Omental fat pad (tissue), 4 donors: ENCODE data around the gene NLGN1. TPM values are rescaled to one million over a fixed set of nuclear protein-coding genes. Genes with fewer than 3 reads are reported as not detected.

ENCODE experiments used
- ATAC-seq: fragments of 150-250 bp; one replicate; pipeline ENCODE4 v1.9.1; 2016; ENCODE audit warnings: mild to moderate bottlenecking, moderate library complexity; ENCODE audit not compliant: low FRiP score
- DNase-seq: peaks from one replicate; pipeline ENCODE4 v3.0.0-alpha.2; 2019; ENCODE audit warnings: low spot score
- CTCF ChIP-seq, 3 donors: fragments of 450-650 bp; IDR thresholded peaks; one replicate each; pipeline ENCODE4 v1.5.1; 2016 to 2017; ENCODE audit warnings: antibody characterized with exemption in 3 of 3, mild to moderate bottlenecking in 3 of 3, moderate library complexity in 2 of 3
- total RNA-seq, 4 donors: library from RNA; depleted of rRNA; stranded (reverse); fragments of >200 nt; gene quantifications; one replicate each; pipeline ENCODE4 v1.1.0, GENCODE V29; 2016

NLGN1 gene
- total RNA-seq, 4 donors from 2014 or later = 5.3 to 17.4 (median 12.5) TPM

- DNase-seq (no peak), ATAC-seq (no peak)
- TF ChIP-seq CTCF (IDR thresholded peaks at IDR 0.05) = no peak
These were observed 338.3 kb downstream of the NLGN1 start for GRCh38 chr3:173735841-173736240.

- ATAC-seq (no peak), DNase-seq (no peak)
- no peak for TF ChIP-seq CTCF (IDR thresholded peaks at IDR 0.05)
These were observed 339.7 kb downstream of the NLGN1 start for GRCh38 chr3:173737167-173737808.

- DNase-seq = no peak
- ATAC-seq = no peak
- TF ChIP-seq CTCF (IDR thresholded peaks at IDR 0.05) = no peak
These were observed 342.2 kb downstream of the NLGN1 start for GRCh38 chr3:173739726-173740125.

- DNase-seq (no peak), ATAC-seq (no peak)
These were observed 344.9 kb downstream of the NLGN1 start for GRCh38 chr3:173742491-173742890.

GRCh38 chr3:173743111-173743510 is 345.6 kb downstream of the NLGN1 start:
- ATAC-seq (no peak), DNase-seq (no peak)
- no peak for TF ChIP-seq CTCF (IDR thresholded peaks at IDR 0.05)

More at GRCh38 chr3:173742491-173742890, 344.9 kb downstream of the NLGN1 start:
- TF ChIP-seq CTCF (IDR thresholded peaks at IDR 0.05) = no peak

- DNase-seq = no peak
- ATAC-seq = no peak
- TF ChIP-seq CTCF (IDR thresholded peaks at IDR 0.05) = no peak
These were observed 346.0 kb downstream of the NLGN1 start for GRCh38 chr3:173743516-173743915.

- no peak for TF ChIP-seq CTCF (IDR thresholded peaks at IDR 0.05)
- DNase-seq (no peak), ATAC-seq (no peak)
These were observed 346.9 kb downstream of the NLGN1 start for GRCh38 chr3:173744479-173744878.
